Measurements from ENCODE around the gene KRT71. TPM values are rescaled to one million over a fixed set of nuclear protein-coding genes. Genes with fewer than 3 reads are reported as not detected.

KRT71 gene
- total RNA-seq, 1 donor from 2014 or later, result not detected

DNA sequence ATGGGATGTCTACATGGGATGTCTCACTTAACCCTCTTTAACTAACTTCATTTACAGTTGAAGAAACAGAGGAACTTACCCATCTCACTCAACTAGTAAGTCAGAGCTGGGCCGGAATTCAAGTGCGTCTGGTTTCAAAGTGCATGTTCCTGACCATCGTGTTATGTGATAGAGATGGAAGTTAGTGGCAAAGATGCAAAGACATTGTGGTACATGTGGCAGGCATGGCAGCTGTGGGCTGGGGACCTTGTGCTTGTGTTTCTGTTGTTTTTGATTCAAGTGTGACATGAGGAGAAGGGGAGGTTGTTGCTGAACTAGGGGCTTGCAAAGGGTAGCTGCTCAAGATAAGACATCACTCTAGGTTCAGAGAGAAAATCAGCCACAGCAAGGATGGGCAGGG, 23.0 kb upstream of the KRT71 start:
- no peak for DNase-seq (ENCODE audit: low spot score)

DNA sequence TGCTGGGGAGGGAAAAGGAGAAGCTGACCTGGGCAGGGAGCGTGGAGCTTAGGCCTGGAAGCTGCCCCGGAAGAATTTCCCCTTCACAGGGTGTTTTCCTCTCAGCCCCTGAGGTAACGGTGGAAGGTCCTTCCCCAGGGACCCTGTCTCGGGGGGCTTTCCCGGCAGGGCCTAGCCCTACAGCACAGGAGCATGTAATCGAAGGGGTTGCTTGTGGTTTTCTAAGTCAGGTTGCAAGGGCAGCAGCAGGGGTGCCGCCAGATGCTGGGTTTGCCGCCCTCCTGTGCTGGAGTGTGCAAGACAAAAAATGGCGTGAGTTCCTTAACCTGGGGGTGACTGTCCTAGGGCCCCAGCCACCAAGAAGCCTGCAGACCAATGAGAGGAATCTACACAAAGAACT, 22.3 kb upstream of the KRT71 start:
- no peak for DNase-seq (ENCODE audit: low spot score)

DNA sequence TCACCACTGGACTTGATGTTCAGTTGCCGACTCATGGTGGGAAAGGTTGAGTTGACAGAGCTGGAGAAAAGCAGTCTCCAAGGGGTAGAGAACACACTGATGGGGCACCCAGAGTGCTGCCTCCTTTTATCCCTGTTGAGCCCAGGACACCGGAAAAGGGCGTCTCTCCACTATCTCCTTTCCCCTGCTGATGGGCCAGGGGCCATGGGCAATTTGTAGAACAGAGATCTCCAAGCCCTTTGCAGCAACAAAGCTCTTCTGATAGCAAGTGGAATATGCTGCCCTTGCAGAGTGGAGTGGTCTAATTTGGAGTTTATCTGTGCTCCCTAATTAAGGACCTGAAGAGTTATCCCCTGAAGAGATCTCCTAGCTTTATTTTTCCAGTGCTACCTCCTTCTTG, 20.8 kb upstream of the KRT71 start, which contains the start of gene KRT74:
Gene KRT74, minus strand, starts transcription at position 101 of the 400 bp plus-strand sequence. Its CDS starts 66 bp downstream, at position 35.
- DNase-seq (ENCODE audit: low spot score), result no peak

DNA sequence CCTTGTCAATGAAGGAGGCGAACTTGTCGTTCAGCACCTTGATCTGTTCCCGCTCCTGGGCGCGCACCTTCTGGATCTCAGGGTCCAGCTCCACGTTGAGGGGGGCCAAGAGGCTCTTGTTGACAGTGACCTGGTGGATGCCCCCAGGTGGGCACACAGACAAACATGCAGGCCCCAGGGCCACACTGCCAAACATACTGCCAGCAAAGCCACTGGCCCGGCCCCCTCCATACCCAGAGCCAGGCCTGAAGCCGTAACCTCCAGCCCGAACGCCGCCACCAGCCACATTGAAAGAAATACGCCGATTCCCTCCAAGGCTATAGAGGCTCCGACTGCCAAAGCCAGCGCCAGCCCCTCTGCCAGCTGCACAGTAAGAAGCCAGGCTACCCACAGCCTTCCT, 20.4 kb upstream of the KRT71 start:
- no peak for DNase-seq (ENCODE audit: low spot score)

DNA sequence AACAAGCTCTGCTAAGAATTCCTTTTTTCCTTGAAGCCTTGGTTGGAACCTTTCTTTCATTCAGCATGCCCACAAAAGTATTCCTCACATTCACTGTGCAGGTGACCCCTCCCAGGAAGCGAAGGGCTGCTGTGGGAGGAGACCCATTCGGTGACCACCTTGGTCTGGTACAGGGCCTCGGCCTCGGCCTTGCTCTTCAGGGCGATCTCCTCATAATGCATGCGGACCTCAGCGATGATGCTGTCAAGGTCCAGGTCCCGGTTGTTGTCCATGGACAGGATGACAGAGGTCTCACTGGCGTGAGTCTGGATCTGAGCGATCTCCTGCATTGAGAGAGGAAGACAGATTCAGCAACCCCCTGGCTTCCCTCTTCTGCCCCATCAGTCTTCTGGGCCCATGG, 17.6 kb upstream of the KRT71 start:
- DNase-seq (ENCODE audit: low spot score), result no peak

DNA sequence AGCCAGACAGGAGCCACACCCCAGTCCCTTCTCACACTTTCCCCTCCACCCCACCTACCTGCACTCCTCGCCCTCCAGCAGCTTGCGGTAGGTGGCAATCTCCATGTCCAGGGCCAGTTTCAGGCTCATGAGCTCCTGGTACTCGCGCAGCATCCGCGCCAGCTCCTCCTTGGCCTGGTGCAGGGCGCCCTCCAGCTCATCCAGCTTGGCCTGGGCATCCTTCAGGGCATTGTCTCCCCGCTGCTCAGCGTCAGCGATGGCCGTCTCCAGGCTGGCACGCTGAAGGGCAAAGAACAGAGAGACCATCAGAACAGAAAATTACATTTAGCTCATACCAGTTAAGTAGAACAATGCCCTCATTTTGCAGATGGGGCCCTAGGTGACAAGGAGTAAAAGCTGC, 15.2 kb upstream of the KRT71 start:
- DNase-seq (ENCODE audit: low spot score), result no peak

DNA sequence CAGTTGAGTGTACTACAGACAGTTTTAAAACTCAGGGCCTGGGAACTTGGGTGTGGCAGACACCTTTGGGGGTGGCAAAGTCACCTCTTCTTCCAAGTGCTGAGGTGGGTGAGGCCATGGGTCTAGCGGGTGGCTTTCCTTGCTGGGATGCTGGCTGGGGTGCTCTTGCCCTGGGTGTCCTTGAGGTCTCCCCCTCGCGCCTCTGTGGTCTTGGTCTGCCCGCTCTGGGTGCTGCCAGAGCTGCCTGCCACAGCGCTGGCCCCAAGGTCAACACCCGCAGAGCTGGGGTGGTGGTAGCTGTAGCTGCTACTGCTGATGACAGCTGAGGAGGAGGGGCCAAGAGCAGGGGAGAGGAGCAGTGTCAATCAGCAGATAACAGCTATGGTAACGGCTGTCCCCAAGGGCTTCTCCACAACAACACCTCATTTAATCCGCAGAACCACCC, 13.9 kb upstream of the KRT71 start:
- DNase-seq (ENCODE audit: low spot score), result no peak

DNA sequence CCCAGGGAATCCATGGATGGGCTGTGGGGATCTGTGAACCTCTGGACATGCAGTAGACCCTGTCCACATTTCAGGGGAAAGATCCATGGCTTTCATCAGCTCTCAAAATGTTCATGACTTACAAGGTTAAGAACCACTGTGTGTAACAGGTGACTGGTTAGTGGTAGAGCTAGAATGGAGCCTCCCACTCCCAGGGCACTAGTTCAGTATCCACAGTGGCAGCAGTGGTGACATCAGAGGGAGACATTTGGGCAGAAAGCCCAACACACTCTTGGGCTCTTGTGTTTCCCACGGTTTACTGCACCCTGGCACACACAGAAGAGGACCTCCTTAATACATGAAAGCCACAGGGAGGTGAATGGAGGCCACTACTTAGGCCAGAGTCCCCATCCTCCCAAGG, 11.6 kb upstream of the KRT71 start:
- no peak for DNase-seq (ENCODE audit: low spot score)

DNA sequence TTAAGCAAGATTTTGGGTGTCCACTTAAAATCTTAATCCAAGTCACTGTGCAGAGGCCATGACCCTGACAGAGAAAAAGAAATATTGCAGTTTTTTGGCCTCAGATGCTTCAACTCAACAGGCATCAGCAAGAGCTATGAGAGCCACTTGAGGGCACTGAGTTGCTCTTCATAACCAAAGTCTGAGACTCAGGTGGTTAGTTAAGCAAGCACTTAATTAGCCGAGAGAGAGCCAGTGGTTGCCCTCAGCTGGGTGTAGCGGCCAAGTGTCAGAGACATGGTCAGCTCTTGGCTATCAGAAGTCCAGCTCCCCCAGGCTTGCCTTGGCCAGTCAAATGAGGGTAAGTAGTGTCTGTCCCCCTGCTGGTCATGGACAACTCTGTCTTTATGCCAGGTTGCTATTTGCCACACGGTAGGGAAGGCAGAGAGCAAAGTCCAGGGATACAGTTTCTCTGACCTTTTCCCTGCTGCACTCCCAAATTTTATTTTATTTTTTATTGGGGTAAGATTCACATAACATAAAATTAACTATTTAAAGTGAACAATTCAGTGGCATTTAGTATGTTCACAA, 9.0 kb upstream of the KRT71 start:
- no peak for DNase-seq (ENCODE audit: low spot score)

DNA sequence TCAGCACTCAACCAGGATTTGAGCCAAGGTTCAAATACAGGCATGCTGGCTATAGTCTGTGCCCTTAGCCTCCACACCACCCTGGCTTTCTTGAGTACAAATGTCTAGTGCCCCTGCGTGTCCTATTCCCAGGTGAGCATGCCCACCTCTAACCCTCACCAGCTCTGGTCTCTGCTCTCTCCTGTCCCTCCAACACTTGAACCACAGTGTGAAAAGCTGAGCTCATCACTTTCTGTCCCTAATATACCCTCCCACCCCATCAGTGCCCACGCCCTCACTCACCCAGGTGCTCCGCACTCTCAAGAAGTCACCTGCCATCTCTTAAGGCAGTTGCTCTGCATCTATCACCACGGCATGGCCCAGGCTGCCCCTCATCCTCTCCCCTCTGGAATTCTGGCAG, 7.0 kb upstream of the KRT71 start:
- DNase-seq (ENCODE audit: low spot score), result no peak

DNA sequence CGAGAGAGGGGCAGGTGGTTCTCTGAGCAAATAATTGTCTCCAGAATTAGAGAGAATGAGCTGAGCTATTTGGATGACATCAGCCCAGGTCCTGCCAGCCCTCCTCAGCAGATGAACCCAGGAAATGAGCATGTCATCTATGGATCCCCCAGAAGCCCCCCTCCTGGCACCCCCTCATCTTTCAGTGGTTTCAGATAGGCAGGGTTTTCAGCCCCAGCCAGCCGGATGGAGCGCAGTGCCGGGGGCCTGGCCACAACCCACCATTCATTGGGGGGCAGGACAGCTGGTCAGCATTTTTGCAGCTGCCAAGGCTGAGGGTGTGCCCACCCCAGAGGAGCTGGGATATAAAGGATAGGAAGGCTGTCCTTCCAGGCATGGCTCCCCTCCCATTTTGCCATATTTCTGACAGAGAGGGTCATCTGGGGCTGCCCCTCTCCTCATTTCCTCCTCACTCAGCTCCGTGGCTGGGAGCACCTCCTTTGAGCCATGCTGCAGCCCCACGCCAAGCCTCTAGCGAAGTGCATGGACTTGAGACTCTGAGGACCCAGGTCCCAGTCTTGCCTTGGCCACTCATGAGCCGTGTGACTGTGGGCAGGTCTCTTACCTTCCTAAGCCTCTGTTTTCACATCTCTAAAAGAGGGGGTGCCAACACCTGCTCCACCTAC, 6.0 kb upstream of the KRT71 start:
- DNase-seq (ENCODE audit: low spot score), result no peak

DNA sequence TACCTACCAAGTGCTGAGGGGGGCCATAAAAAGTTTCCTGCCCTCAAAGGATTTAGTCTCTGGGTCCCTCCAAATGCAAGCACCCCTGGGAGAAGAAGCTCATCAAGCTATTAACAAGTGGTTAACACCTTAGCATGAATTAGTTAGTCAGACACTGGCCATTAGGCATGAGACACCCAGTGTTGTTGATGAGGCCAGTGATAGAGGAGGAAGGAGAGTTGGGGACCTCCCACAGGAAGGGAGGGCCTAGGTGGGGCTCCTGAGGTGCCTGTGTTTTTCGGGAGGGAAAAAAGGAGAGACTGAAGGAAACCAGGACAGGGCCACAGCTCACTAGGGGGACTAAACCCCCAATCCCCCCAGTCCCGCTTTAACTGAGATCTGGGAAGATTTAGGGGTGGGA, 4.5 kb upstream of the KRT71 start:
- no peak for DNase-seq (ENCODE audit: low spot score)

DNA sequence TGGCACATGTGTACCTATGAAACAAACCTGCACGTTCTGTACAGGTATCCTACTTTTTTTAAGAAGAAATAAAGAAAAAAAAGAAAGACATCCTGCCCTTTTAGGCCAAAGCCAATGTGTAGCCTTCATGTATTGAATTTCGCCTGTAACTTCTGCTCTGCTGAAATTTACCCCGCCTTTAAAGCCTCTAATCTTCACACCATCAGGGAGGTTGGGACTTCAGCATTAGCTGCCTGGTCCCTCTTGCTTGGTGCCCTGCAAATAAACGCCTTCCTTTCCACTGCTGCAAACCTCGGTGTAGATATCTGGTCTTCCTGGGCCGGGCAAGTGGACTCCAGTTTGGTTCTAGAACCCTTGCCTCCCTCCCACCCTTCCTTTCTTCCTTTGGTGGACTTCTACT, 2.6 kb upstream of the KRT71 start:
- no peak for DNase-seq (ENCODE audit: low spot score)

DNA sequence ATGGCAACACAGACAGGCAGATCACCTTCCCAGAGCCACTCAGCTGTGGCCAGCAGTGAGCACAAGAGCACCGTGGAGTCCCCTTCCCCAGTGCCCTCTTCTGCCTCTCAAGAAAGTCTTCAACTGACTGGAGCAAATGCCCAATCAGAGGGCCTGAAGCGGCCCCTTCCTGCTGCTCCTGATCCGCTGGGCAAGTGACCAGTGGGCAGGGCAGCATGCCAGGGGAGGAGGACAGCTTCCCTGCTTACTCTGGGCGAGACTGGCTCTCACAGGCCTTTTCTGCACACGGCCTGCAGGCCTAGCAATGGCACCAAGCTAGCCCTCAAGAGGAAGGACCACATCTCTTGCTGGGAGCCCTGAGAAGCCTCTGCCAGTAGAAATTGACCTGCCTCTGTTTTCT, 890 bp downstream of the KRT71 start:
- DNase-seq (ENCODE audit: low spot score), result no peak

DNA sequence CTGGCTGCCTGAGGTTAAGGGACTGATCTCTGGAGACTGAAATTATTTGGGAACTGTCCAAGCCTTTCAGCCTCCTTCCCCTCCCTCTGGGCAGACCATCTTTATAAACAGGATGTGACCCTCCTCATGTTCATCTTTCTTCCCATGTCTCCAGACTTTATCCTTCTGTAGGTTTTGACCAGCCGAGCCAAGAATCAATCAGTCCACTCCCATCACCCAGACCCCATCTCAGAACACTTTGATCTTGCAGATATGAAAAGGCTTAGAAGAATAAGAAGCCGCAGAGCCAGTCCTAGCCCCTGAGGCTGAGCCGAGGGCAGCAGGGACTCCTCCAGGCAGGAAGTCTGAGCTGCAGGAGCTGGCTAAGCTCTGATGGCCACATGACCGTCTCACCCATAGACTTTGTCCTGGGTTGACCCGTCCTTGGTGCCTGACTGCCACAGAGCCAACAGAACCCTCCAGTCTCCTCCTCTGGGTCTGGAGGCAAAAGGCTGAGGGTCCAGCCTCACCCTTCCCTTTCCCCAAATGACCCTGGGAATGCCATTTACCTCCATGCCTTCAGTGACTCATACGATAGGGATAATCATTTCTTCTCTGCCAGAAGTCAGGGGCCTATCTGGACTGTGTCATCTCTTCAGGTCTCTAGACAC, 1.6 kb downstream of the KRT71 start:
- no peak for DNase-seq (ENCODE audit: low spot score)

DNA sequence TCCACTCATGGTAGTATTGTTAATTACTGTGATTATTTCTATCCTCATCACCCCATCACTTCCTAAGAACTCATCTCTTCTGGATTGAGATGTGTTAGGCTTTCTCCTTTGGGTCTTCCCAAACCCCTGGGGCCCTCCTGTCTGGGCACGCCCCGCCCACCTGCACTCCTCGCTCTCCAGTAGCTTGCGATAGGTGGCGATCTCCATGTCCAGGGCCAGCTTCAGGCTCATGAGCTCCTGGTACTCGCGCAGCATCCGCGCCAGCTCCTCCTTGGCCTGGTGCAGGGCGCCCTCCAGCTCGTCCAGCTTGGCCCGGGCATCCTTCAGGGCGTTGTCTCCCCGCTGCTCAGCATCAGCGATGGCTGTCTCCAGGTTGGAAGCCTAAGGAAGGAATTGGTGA, 6.8 kb downstream of the KRT71 start:
- no peak for DNase-seq (ENCODE audit: low spot score)

DNA sequence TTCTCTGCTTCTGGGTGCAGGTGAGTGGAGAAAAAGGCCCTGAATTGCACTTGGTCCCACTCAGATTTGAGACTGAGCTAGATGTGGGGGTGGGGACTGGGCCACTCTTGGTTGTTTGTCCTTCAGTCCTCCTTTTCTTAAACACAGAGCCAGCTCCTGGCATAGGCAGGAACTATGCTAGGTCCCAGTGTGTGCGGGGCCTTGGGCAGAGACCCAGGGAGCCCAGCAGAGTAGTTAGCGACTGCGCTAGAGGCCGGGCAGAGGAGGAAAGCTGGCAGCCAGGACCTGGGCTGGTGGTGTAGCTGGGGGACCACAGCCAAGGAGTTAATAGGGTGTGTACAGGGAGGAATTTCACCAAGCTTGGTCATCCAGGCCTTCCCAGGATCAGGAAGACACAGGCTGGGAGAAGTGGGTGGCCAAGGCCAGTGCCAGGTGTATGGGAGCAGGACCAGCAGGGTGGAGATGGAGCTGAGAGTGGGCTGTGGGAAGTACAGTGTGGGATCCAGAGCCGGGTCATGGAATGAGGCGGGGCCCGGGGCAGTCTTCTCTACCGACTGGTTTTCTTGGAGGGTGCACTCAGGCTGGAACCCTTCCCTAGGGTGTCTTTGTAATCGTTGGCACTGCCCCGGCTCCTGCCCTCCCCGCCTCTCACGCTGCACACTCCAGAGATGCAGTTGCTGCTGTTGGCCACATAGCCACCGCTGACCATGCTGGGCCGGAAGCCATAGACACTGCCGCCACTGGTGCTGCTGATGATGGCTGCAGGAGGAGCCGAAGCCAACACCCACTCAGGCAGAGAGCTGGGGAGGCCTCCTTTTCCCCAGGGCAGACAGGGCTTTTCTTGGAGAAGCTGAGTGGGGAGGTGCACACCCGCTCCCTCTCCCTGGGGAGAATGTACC, 8.7 kb downstream of the KRT71 start:
- DNase-seq (ENCODE audit: low spot score), result no peak

DNA sequence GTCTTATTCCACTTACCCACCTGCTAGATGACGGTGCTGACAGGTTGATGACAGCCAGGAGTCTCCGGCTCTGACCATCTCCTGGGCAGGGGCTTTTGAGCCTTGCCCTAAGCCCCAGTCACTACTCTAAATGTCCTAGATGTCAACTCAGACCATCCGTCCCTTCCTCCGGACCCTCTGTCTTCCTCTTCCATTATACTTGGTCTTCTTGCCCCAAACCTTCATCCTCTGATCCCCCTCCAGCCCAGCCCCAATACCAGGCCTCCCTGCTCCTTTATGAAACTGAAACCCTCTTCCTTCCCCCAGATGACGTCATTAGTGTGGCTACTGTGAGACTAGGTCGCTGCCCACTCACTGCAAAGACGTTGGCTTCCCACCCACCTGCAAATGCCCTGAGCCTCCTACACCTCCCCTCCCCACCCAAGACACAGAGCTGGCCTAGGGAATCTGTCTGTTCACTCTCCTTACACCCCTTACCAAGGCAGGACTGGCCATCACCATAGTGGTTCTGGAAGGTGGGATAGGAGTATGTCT, 10.1 kb downstream of the KRT71 start:
- DNase-seq (ENCODE audit: low spot score), result no peak

DNA sequence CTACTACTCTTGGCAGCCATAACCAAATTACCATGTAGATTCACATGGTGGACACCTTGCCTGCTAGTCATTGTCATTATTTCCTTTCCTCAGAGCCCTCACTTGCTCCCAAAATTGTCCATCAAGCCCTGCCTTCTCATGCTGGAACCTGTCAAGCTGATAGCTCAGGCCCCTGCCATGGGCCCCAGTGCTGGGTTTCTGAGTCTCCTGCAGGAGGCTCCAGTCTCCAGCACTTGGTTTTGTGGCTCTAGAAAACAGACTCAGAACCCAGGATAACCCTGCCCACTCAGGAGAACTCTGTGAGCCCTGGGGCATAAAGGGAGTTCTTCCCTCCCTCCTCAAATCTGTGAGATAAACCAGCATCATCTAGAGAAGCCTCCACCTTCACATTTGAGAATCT, 10.8 kb downstream of the KRT71 start:
- no peak for DNase-seq (ENCODE audit: low spot score)

DNA sequence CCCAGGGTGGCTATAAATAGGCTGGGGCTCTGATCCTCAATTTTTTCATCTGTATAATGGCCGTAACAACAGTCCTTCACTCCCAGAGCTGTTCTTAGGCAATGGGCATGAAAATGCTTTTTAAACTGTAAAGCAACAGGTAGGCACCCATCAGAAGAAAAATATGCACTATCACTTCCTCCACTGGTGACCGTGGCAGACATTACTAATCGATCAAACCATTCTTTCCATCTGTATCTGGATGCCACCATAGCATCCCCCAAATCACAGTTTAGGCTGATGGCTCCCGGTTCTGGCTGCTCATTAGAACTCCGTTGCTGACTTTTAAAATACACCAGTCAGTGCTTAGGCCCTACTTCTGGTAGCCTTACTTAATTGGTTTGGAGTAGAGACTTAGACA, 11.2 kb downstream of the KRT71 start:
- DNase-seq (ENCODE audit: low spot score), result no peak

DNA sequence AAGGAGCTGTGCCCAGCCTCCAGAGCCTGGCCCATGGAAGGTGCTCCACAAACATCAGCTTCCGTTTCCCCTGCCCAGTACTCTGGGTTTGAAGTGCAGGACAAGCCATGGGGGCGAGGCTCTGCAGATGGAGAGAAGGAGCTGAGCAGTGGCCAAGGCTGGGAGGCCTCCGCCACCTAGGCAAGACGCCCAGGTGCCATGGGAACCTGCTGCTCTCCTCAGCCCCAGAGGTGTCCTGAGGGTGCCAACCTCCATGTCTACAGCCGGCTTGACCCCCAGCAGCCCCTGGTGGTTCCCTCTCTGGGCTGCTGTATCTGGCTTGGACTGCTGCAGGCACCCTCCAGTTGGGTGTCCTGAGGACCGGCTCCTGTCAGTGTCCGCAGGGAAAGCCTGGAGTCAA, 12.4 kb downstream of the KRT71 start:
- DNase-seq (ENCODE audit: low spot score), result no peak

DNA sequence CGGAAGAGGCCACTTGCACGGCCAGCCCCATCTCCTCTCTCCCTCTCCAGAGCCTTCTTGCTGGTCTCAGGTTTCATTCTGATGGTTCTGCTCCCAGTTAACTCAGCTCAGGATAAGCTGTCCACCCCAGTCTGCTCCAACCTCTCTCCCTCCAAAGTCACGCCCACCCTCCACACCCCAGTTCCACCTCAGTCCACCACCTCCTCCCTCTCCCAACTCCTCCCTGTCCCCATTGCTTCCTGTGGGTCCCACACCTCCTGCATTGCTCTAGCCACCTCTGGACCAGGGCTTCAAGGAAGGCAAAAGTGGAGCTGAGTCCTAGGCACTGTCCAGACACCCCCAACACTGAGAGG, 13.1 kb downstream of the KRT71 start:
- DNase-seq (ENCODE audit: low spot score), result no peak

Measured in ureter (tissue), 1 donor.